GM12892 (cell line): ENCODE results near the gene RBM24.

Source experiments
- POLR2A ChIP-seq: IDR thresholded peaks from 2 replicates; pipeline ENCODE4 v1.6.1; 2011; ENCODE audit warnings: low read depth, low read length, control low read depth
- POLR2AphosphoS5 ChIP-seq: IDR thresholded peaks from 2 replicates; pipeline ENCODE4 v1.6.1; 2011; ENCODE audit warnings: low read depth, low read length, control low read depth
- TAF1 ChIP-seq: IDR thresholded peaks from 2 replicates; pipeline ENCODE4 v1.6.1; 2011; ENCODE audit warnings: low read depth, mild to moderate bottlenecking, control low read depth, low read length, borderline replicate concordance

DNA sequence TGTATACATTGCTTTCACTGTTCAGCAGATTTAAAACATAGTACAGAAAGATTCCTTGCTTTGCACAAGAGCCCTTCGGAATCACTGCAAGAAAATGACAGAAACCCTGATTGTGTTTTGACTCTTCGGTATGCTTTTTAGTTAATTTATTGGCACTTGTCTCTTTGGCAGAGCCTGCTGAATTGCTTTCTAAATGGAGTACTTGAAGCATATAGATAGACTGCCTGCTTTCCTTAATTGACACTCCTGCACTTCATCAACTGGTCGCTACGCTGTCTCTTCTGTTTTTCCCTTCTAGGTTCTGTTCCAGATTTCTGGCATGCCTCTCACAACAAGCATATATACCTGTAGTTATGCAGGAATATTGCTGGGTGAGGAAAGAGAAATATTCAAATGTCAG lies 22.4 kb upstream of the RBM24 start:
- TF ChIP-seq POLR2A (no peak), POLR2AphosphoS5 (no peak), TAF1 (no peak)
